WTC11 (cell line): ENCODE data around the gene PCSK4. TPM values are rescaled to one million over a fixed set of nuclear protein-coding genes. Genes with fewer than 3 reads are reported as not detected.

Experiments used
- ATAC-seq: fragments of 200-7000 bp; cut with Tn5 transposase; 2 replicates; pipeline ENCODE4 v1.10.0; 2021; ENCODE audit warnings: mild to moderate bottlenecking, moderate library complexity
- CTCF ChIA-PET: fragments of 300-600 bp; sonication (Branson Sonifier 250); formaldehyde crosslinking; loops from one replicate; lab custom pipeline; 2021; ENCODE audit warnings: antibody characterized with exemption; lab: Charles Lee
- POLR2A ChIA-PET: fragments of 350-600 bp; sonication (Branson Sonifier 250); formaldehyde crosslinking; loops from one replicate; lab custom pipeline; 2021; ENCODE audit warnings: antibody characterized with exemption; lab: Charles Lee
- DNase-seq: peaks from one replicate; pipeline ENCODE4 v3.0.0; 2021; ENCODE audit warnings: low spot score
- H3K27ac Mint-ChIP-seq: 2 replicates; pipeline ENCODE4 v1.8.0; 2021; ENCODE audit warnings: mixed read lengths
- H3K27me3 Mint-ChIP-seq: 2 replicates; pipeline ENCODE4 v1.8.0; 2021; ENCODE audit warnings: low read depth, mild to moderate bottlenecking, moderate library complexity, mixed read lengths
- H3K36me3 Mint-ChIP-seq: 2 replicates; pipeline ENCODE4 v1.8.0; 2021; ENCODE audit warnings: mixed read lengths
- H3K4me1 Mint-ChIP-seq: 2 replicates; pipeline ENCODE4 v1.8.0; 2022; ENCODE audit warnings: mixed read lengths
- H3K4me3 Mint-ChIP-seq: 2 replicates; pipeline ENCODE4 v1.8.0; 2021; ENCODE audit warnings: mild to moderate bottlenecking, moderate library complexity, mixed read lengths
- H3K9me3 Mint-ChIP-seq: 2 replicates; pipeline ENCODE4 v1.8.0; 2021; ENCODE audit warnings: mixed read lengths
- E2F1 ChIP-seq: sonication (generic); formaldehyde crosslinking; IDR thresholded peaks from 2 replicates; pipeline ENCODE4 v1.8.0; 2022; ENCODE audit warnings: mild to moderate bottlenecking, missing genetic modification reagents
- GTF2I ChIP-seq: fragments of 250-450 bp; sonication (Bioruptor Pico); conservative IDR thresholded peaks from 2 replicates; pipeline ENCODE4 v1.4.0; 2021; ENCODE audit warnings: mild to moderate bottlenecking
- KAT7 ChIP-seq: sonication (generic); formaldehyde crosslinking; IDR thresholded peaks from 2 replicates; pipeline ENCODE4 v1.8.1; 2023; ENCODE audit warnings: missing genetic modification reagents, mild to moderate bottlenecking, borderline replicate concordance
- NR1H2 ChIP-seq: sonication (generic); formaldehyde crosslinking; IDR thresholded peaks from 2 replicates; pipeline ENCODE4 v1.9.0; 2021; ENCODE audit warnings: mild to moderate bottlenecking, moderate library complexity, missing genetic modification reagents
- RORB ChIP-seq: fragments of 250-450 bp; sonication (Bioruptor Pico); IDR thresholded peaks from 2 replicates; pipeline ENCODE4 v1.9.0; 2021; ENCODE audit warnings: mild to moderate bottlenecking
- SMAD4 ChIP-seq: sonication (generic); formaldehyde crosslinking; IDR thresholded peaks from 2 replicates; pipeline ENCODE4 v1.8.0; 2022; ENCODE audit warnings: mild to moderate bottlenecking, missing genetic modification reagents
- SP1 ChIP-seq: sonication (generic); formaldehyde crosslinking; conservative IDR thresholded peaks from 2 replicates; pipeline ENCODE4 v1.8.1; 2022; ENCODE audit warnings: missing genetic modification reagents
- TEAD1 ChIP-seq: sonication (generic); formaldehyde crosslinking; IDR thresholded peaks from 2 replicates; pipeline ENCODE4 v1.8.0; 2022; ENCODE audit warnings: mild to moderate bottlenecking, missing genetic modification reagents
- ZMAT4 ChIP-seq: fragments of 250-450 bp; sonication (Bioruptor Pico); IDR thresholded peaks from 2 replicates; pipeline ENCODE4 v1.9.0; 2021; ENCODE audit warnings: mild to moderate bottlenecking
- ZNF121 ChIP-seq: sonication (generic); formaldehyde crosslinking; IDR thresholded peaks from 2 replicates; pipeline ENCODE4 v1.8.0; 2023; ENCODE audit warnings: missing genetic modification reagents
- ZNF138 ChIP-seq: sonication (generic); formaldehyde crosslinking; conservative IDR thresholded peaks from 2 replicates; pipeline ENCODE4 v1.8.1; 2022; ENCODE audit warnings: mild to moderate bottlenecking, moderate library complexity, missing genetic modification reagents
- ZNF219 ChIP-seq: sonication (generic); formaldehyde crosslinking; IDR thresholded peaks from 2 replicates; pipeline ENCODE4 v1.8.0; 2023; ENCODE audit warnings: missing genetic modification reagents, mild to moderate bottlenecking, borderline replicate concordance
- ZNF232 ChIP-seq: sonication (generic); formaldehyde crosslinking; IDR thresholded peaks from 2 replicates; pipeline ENCODE4 v1.8.0; 2022; ENCODE audit warnings: mild to moderate bottlenecking, missing genetic modification reagents
- ZNF281 ChIP-seq: sonication (generic); formaldehyde crosslinking; IDR thresholded peaks from 2 replicates; pipeline ENCODE4 v1.8.0; 2023; ENCODE audit warnings: mild to moderate bottlenecking, missing genetic modification reagents
- ZNF317 ChIP-seq: sonication (generic); formaldehyde crosslinking; IDR thresholded peaks from 2 replicates; pipeline ENCODE4 v1.8.1; 2023; ENCODE audit warnings: low read depth, mild to moderate bottlenecking, moderate library complexity, missing genetic modification reagents, borderline replicate concordance
- ZNF396 ChIP-seq: fragments of 250-450 bp; sonication (Bioruptor Pico); IDR thresholded peaks from 2 replicates; pipeline ENCODE4 v1.8.0; 2021; ENCODE audit warnings: mild to moderate bottlenecking, moderate library complexity, borderline replicate concordance
- total RNA-seq: library from RNA; stranded (reverse); gene quantifications from 3 replicates; pipeline ENCODE4 v1.2.3, GENCODE V29; 2021
- TF ChIP-seq, protein P1 (sequence below): sonication (generic); formaldehyde crosslinking; IDR thresholded peaks from 2 replicates; pipeline ENCODE4 v1.8.0; 2023; ENCODE audit warnings: missing genetic modification reagents
- TF ChIP-seq, protein P2 (sequence below): sonication (generic); formaldehyde crosslinking; IDR thresholded peaks from 2 replicates; pipeline ENCODE4 v1.8.1; 2023; ENCODE audit warnings: mild to moderate bottlenecking, missing genetic modification reagents, moderate library complexity
- TF ChIP-seq, protein P3 (sequence below): sonication (generic); formaldehyde crosslinking; IDR thresholded peaks from 2 replicates; pipeline ENCODE4 v1.8.1; 2023; ENCODE audit warnings: mild to moderate bottlenecking, missing genetic modification reagents

The PCSK4 gene
- total RNA-seq, 1 experiment from 2014 or later: 22.4 TPM

DNA sequence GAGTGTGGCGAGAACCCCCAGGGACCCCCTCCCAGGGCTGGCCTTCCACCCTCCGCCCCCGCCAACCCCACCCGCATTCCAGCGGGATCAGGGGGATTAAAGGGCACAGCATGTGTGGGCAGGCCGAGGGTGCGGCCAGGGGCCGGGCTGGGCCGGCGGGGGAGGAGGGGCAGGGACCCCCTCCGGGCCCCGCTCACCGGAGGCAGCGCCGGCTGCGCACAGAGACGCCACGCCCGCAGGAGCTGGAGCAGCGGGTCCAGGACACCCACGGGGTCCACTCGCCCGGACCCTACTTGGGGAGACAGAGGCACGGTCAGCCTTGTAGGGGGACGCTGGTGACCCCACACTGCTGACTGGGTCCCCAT is 20.3 kb upstream of the PCSK4 start:
- no peaks in the 10 kb centered on the region for H3K9me3 Mint-ChIP-seq
- POLR2A ChIA-PET: no interaction called here
- CTCF ChIA-PET: no interaction called here
- ATAC-seq: no peak
- peaks cover 54% of the 10 kb centered on the region for H3K27me3 Mint-ChIP-seq
- no peak overlapping the region for H3K4me3 Mint-ChIP-seq
- H3K27ac Mint-ChIP-seq: no peak overlapping the region
- no peak for DNase-seq
- TF ChIP-seq, protein P1, sequence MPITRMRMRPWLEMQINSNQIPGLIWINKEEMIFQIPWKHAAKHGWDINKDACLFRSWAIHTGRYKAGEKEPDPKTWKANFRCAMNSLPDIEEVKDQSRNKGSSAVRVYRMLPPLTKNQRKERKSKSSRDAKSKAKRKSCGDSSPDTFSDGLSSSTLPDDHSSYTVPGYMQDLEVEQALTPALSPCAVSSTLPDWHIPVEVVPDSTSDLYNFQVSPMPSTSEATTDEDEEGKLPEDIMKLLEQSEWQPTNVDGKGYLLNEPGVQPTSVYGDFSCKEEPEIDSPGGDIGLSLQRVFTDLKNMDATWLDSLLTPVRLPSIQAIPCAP (CRISPR knock-in tag): no peak
- TF ChIP-seq, protein P2, sequence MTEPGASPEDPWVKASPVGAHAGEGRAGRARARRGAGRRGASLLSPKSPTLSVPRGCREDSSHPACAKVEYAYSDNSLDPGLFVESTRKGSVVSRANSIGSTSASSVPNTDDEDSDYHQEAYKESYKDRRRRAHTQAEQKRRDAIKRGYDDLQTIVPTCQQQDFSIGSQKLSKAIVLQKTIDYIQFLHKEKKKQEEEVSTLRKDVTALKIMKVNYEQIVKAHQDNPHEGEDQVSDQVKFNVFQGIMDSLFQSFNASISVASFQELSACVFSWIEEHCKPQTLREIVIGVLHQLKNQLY: no peak
- TF ChIP-seq ZMAT4 (CRISPR knock-in tag): no peak
- no peak for TF ChIP-seq ZNF396 (CRISPR knock-in tag)
- TF ChIP-seq RORB (CRISPR knock-in tag): no peak
- TF ChIP-seq ZNF232: no peak
- TF ChIP-seq TEAD1: no peak
- TF ChIP-seq, protein P3, sequence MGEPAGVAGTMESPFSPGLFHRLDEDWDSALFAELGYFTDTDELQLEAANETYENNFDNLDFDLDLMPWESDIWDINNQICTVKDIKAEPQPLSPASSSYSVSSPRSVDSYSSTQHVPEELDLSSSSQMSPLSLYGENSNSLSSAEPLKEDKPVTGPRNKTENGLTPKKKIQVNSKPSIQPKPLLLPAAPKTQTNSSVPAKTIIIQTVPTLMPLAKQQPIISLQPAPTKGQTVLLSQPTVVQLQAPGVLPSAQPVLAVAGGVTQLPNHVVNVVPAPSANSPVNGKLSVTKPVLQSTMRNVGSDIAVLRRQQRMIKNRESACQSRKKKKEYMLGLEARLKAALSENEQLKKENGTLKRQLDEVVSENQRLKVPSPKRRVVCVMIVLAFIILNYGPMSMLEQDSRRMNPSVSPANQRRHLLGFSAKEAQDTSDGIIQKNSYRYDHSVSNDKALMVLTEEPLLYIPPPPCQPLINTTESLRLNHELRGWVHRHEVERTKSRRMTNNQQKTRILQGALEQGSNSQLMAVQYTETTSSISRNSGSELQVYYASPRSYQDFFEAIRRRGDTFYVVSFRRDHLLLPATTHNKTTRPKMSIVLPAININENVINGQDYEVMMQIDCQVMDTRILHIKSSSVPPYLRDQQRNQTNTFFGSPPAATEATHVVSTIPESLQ (CRISPR knock-in tag): no peak
- TF ChIP-seq ZNF138 (CRISPR knock-in tag): no peak
- no peak for TF ChIP-seq ZNF121 (CRISPR knock-in tag)
- no peak for TF ChIP-seq E2F1 (CRISPR knock-in tag)
- TF ChIP-seq ZNF281 (CRISPR knock-in tag): no peak
- TF ChIP-seq SMAD4 (CRISPR knock-in tag): no peak
- TF ChIP-seq SP1 (CRISPR knock-in tag): no peak
- no peak for TF ChIP-seq ZNF317 (CRISPR knock-in tag)
- TF ChIP-seq GTF2I (CRISPR knock-in tag): no peak
- no peak for TF ChIP-seq KAT7
- TF ChIP-seq NR1H2 (CRISPR knock-in tag): no peak
- no peak for TF ChIP-seq ZNF219
- no peaks in the 10 kb centered on the region for H3K4me1 Mint-ChIP-seq
- H3K36me3 Mint-ChIP-seq: no peaks in the 10 kb centered on the region
